HG02970 (cell line): ENCODE results near the gene EMSY.
"Not testable (repeated sequence)": the region's sequence is repeated elsewhere in the genome, so short reads cannot be mapped to it uniquely, and the experiment has no call there.

Experiments used
- ATAC-seq: cut with Tn5 transposase; IDR thresholded peaks from one replicate; pipeline ENCODE4 v1.9.1; 2021; ENCODE audit warnings: mild to moderate bottlenecking, moderate library complexity, moderate number of reproducible peaks; ENCODE audit not compliant: unreplicated experiment, low FRiP score

The EMSY gene

DNA sequence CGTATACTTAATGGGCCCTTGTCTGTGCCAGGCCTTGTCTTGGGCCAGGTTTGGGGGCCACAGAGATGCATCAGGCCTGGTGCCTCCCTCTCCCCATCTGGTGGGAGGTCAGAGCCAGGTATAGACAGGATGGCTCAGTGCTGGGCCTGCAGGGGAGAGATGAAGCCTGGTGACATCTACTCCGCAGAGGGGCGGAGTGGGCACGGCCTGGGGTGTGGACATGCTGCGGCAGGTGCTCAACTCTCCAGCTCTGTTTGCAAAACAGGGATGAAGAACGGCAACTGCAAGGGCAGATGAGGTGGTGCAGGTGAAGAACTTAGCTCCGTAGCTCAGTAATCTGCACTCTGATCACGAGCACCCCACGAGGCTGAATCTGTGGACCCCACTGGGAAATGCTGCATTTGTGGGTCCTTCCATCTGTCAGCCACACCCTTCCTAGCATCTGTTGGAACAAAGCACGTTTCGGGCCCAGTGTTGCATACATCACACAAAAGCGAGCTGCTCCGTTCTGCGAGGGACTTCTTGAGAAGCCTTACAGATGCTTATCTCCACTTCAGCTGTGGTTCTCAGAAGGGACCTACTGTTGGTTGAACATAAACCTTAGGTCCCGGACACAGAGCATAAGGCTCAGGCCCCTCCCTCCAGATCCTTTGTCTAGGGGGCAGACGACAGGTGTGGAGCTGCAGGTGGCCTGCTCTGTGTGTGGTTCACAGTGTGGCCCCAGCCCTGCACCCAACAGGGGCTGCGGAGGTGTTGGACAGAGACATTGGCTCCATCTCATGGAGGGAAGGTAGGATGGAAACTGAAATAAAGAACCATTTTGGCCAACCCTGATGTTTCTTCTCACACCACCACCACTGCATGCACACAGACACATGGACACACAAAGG, 147.5 kb downstream of the EMSY start:
- ATAC-seq = no peak

- no peak for ATAC-seq
Observed at GRCh38 chr11:76592961-76593360, 148.1 kb downstream of the EMSY start.

DNA sequence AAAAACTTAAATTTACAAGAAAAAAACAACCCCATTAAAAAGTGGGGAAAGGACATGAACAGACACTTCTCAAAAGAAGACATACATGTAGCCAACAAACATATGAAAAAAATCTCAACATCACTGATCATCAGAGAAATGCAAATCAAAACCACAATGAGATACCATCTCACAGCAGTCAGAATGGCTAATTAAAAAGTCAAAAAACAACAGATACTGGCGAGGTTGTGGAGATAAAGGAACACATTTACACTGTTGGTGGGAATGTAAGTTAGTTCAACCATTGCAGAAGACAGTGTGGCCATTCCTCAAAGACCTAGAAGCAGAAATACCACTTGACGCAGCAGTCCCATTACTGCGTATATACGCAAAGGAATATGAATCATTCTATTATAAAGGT, 150.3 kb downstream of the EMSY start:
- not testable (repeated sequence) for ATAC-seq

- no peak for ATAC-seq
Observed at GRCh38 chr11:76596652-76597051, 151.8 kb downstream of the EMSY start.

DNA sequence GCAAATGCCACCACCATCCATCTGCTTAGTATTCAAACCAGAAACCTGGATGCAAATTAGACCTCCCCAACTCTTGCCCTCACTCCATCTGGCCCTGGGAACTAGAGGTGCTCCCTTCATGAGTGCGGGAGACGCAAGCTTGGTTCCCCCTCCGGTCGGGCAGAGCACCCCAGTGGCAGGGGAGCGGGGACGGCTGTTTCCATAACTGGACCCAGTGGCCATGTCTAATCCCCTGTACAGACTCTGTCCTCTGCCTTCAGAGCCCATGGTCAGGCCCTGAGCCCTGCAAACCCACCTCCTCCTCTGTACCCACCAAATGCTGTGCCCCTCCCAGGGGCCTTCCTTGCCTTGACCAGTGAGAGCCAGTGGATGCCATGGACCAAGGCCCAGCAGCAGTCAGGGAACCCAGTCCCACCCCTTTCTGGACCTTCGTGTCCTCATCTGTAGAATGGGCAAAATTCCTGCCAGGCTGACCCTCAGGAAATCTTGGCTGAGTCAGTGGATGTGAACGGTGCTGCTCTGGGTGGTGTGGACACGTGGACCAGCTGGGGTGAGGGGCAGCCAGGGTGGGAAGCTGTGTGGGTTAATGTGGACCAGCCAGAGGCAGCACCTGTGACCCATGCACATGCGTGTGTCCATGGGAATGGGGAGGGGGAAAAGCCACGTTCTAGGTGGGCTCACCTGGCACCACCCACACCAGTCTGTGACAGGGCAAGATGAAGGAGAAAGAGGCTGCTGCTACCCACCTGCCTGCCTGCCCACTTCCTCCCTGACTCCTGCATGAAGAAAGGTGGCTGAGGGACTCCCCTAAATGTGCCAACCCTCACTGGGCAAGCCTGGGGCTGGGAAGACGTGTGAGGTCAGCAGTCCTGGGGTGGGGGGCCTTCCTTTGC, 153.0 kb downstream of the EMSY start:
- no peak for ATAC-seq

DNA sequence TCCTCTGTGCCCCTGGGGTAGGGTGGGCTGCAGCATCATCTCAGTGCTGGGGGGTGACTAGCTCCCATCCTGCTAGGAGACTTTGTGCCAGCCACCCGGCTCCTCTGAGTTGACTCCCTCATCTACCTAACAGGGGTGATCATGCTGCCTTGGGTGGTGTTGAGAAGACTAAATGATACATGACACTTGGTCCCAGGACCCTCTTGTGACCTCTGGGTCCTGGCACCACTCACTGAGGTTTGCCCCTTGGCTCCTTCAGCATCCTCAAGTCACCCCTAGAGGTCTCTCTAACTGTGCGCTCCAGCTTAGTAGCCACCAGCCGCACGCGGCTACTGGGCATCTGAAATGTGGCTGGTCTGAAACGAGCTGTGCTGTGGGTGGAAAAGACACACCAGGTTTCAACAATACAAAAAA, 153.6 kb downstream of the EMSY start:
- no peak for ATAC-seq

DNA sequence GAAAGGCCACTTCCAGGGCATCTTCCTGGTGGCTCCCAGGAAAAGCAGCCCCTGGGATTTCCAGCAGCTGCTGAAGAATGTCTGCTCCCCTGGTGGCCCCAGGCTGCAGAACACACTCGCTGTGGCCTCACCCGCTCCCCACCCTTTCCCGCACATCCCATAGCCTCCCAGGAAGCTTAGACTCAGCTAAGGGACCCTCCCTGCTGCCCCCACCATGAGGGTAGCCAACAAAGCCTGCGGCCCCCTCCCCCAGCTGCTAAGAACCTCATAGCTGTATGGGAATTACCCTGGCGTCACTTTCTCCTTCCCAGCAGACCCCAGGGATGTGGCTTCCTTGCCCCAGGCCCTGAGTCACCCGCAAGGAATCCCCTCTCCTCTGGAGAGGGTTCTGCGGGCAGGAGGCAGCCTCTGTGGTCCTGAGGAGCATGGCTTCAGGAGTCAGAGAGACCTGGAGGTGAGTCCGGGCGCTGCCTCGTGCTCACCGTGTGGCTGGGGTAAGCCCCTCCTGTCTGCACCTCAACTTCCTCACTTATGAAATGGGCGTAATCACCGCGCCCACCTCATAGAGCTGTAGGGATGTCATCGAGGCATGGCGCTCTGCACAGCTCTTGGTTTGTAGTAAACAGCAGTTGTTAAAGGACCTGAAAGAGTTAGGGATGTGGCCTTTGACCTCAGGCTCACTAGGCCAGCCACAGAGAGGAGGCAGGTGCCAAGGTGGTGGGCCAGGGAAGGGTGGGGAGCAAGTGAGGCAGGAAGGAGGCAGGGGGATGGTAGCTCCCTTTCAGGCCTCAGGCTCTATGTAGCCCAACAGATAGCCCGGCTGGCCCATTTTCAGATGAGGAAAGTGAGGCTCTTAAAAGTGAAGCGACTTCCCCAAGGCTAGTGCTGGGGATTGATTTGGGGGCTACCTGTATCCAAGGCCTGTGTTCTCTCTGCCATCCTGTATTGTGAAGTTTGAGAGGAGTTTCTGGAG, 154.5 kb downstream of the EMSY start:
- no peak for ATAC-seq

DNA sequence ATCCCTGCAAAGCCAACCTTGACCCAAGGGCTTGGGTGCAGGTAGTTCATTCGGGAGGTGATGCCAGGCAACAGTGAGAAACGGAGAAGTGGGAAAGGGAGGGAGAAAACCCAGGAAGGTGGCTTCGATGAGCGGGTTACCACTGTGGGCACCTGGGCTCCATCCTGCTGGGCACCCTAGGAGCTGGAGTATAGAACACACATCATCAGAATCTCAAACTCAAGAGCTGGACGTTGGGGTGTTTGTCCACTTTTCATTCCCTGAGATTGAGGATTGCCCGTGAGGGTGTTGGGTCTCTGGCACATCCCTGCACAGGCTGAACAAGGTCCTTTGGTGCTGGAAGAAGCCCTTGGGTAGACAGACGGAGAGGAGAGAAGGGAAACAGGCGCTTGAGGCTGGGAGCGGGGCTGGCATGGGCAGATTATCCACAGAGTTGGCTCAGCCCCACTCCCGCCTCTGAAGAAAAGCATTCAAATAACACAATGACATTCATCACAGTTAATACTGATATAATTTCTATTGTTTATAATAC, 155.4 kb downstream of the EMSY start:
- ATAC-seq = no peak

- no peak for ATAC-seq
Observed at GRCh38 chr11:76601272-76601671, 156.5 kb downstream of the EMSY start.

DNA sequence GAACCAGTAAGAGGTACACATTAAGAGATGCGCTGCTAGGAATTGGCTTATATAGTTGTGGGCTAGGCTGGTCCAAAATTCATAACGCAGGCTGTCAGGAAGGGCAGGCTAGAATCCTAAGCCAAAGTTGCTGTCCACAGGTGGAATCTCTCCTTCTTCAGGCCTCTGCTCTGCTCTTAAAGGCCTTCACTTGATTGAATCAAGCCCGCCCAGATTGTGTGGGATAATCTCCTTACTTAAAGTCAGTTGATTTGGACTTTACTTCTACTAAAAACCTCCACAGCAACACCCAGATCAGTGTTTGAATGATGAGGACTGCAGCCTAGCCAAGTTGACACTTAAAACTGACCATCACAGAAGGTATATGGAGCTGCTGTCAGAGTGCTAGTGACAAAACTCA, 156.9 kb downstream of the EMSY start:
- ATAC-seq = no peak

- no peak for ATAC-seq
Observed at GRCh38 chr11:76602431-76602861, 157.6 kb downstream of the EMSY start.
